Measurements from ENCODE around the gene CEP78. TPM values are rescaled to one million over a fixed set of nuclear protein-coding genes. Genes with fewer than 3 reads are reported as not detected.

Gene CEP78
- total RNA-seq, 2 experiments from 2014 or later = 37.7 to 40.8 TPM

DNA sequence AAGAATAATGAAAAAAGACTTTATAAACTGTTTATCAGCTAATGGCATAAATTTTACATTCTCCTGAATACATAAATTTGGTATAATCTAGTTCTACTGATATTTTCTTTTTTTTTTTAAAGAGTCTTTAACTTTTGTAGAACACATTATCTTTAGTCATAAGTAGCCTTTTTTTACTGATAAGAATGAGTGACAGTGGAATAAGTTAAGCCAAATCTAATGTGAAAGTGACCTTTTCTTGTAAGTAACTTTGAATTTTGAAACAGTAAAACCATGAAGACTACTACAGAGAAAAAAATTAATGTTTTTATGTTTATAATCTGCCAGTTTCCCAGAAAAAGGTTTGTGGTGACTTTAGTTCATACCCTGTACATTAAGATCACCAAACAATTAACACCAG lies 13.7 kb downstream of the CEP78 start:
- H3K27me3 Mint-ChIP-seq = no peaks in the 10 kb centered on the region
- peaks cover 5% of the 10 kb centered on the region for H3K4me1 Mint-ChIP-seq (ENCODE audit: low read depth)
- TF ChIP-seq, protein P1, sequence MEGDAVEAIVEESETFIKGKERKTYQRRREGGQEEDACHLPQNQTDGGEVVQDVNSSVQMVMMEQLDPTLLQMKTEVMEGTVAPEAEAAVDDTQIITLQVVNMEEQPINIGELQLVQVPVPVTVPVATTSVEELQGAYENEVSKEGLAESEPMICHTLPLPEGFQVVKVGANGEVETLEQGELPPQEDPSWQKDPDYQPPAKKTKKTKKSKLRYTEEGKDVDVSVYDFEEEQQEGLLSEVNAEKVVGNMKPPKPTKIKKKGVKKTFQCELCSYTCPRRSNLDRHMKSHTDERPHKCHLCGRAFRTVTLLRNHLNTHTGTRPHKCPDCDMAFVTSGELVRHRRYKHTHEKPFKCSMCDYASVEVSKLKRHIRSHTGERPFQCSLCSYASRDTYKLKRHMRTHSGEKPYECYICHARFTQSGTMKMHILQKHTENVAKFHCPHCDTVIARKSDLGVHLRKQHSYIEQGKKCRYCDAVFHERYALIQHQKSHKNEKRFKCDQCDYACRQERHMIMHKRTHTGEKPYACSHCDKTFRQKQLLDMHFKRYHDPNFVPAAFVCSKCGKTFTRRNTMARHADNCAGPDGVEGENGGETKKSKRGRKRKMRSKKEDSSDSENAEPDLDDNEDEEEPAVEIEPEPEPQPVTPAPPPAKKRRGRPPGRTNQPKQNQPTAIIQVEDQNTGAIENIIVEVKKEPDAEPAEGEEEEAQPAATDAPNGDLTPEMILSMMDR (IDR thresholded peaks at IDR 0.05) = no peak
- DNase-seq (no peak), ATAC-seq (no peak)
- H3K27ac Mint-ChIP-seq = no peak overlapping the region
- intact Hi-C loops (cut with micrococcal nuclease) = no loop called here
- H3K4me3 Mint-ChIP-seq = no peak overlapping the region
- peaks cover 44% of the 10 kb centered on the region for H3K36me3 Mint-ChIP-seq (ENCODE audit: low read depth)
- CTCF ChIA-PET = interaction anchor here (1.4 to 1.6 kb wide), 2 partner anchors 25 to 120 kb away, joined by 3 to 5 read pairs; no protein-coding TSS in a partner anchor
- no peaks in the 10 kb centered on the region for H3K9me3 Mint-ChIP-seq
- POLR2A ChIA-PET = interaction anchor here (1.2 kb wide), 1 partner anchor 48 kb away, joined by 4 read pairs; the partner anchor contains the start of gene PSAT1

- intact Hi-C loops (cut with micrococcal nuclease) = no loop called here
- Mint-ChIP-seq H3K27ac (no peak overlapping the region), H3K27me3 (no peaks in the 10 kb centered on the region), H3K9me3 (no peaks in the 10 kb centered on the region), H3K36me3 (ENCODE audit: low read depth) (peaks cover 25% of the 10 kb centered on the region), H3K4me1 (ENCODE audit: low read depth) (peaks cover 3% of the 10 kb centered on the region), H3K4me3 (no peak overlapping the region)
- ChIA-PET POLR2A (no interaction called here), CTCF (no interaction called here)
- TF ChIP-seq, protein P1 (IDR thresholded peaks at IDR 0.05) = no peak
- DNase-seq (no peak), ATAC-seq (no peak)
These were observed 16.7 kb downstream of the CEP78 start for GRCh38 chr9:78252616-78253015.

DNA sequence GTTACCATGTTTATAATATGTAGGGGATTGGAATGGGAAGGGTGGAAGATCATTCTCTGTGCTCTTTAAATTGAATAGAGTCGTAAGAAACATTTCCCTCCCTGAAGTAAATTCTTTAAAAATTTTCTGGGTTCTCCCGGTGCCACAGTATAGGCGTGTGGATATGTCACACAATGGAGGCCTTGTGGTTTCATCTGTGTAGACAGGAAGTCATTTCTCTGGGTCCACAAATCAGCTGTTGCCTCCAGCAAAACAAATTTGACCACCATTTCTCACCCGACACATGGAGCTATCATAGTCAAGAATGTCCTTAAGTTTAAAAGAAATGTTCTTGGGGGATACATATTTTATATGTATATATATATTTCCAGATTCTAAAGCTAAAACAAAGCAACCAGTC lies 17.4 kb downstream of the CEP78 start:
- intact Hi-C loops (cut with micrococcal nuclease) = no loop called here
- no peaks in the 10 kb centered on the region for H3K9me3 Mint-ChIP-seq
- H3K36me3 Mint-ChIP-seq (ENCODE audit: low read depth) = peaks cover 21% of the 10 kb centered on the region
- no peak overlapping the region for H3K27ac Mint-ChIP-seq
- H3K27me3 Mint-ChIP-seq = no peaks in the 10 kb centered on the region
- no peak overlapping the region for H3K4me3 Mint-ChIP-seq
- CTCF ChIA-PET = no interaction called here
- DNase-seq = no peak
- ATAC-seq = no peak
- TF ChIP-seq, protein P1 (IDR thresholded peaks at IDR 0.05) = no peak
- peaks cover 3% of the 10 kb centered on the region for H3K4me1 Mint-ChIP-seq (ENCODE audit: low read depth)
- POLR2A ChIA-PET = no interaction called here

GRCh38 chr9:78261403-78262001 lies 25.6 kb downstream of the CEP78 start:
- ATAC-seq (no peak), DNase-seq (no peak)
- no peak overlapping the region for H3K4me3 Mint-ChIP-seq
- TF ChIP-seq, protein P1 (IDR thresholded peaks at IDR 0.05) = peak; percentile 73
- no peaks in the 10 kb centered on the region for H3K9me3 Mint-ChIP-seq
- H3K27ac Mint-ChIP-seq = no peak overlapping the region
- H3K27me3 Mint-ChIP-seq = no peaks in the 10 kb centered on the region
- ChIA-PET POLR2A (no interaction called here), CTCF (interaction anchor here (1.0 to 3.1 kb wide), 8 partner anchors 11 to 108 kb away, joined by 3 to 12 read pairs (median 4); partner anchors contain the start of gene PSAT1)
- H3K36me3 Mint-ChIP-seq (ENCODE audit: low read depth) = peaks cover 16% of the 10 kb centered on the region
- H3K4me1 Mint-ChIP-seq (ENCODE audit: low read depth) = no peaks in the 10 kb centered on the region
- intact Hi-C loops (cut with micrococcal nuclease) = loop anchor here (5.0 kb wide), 1 partner anchor 106 kb away; no protein-coding TSS in a partner anchor

GRCh38 chr9:78262655-78263054 lies 26.8 kb downstream of the CEP78 start:
- ATAC-seq = no peak
- DNase-seq = no peak
- Mint-ChIP-seq H3K4me1 (ENCODE audit: low read depth) (no peaks in the 10 kb centered on the region), H3K36me3 (ENCODE audit: low read depth) (peaks cover 22% of the 10 kb centered on the region), H3K9me3 (no peaks in the 10 kb centered on the region), H3K27ac (no peak overlapping the region), H3K4me3 (no peak overlapping the region), H3K27me3 (no peaks in the 10 kb centered on the region)
- POLR2A ChIA-PET = no interaction called here
- TF ChIP-seq, protein P1 (IDR thresholded peaks at IDR 0.05) = no peak
- CTCF ChIA-PET = interaction anchor here (1.2 to 3.1 kb wide), 3 partner anchors 15 to 107 kb away, joined by 3 to 12 read pairs (median 4); no protein-coding TSS in a partner anchor
- intact Hi-C loops (cut with micrococcal nuclease) = loop anchor here (5.0 kb wide), 1 partner anchor 105 kb away; no protein-coding TSS in a partner anchor
